Keratinocyte (primary cell): ENCODE measurements around the gene FMNL2.

ENCODE experiments used
- CTCF ChIP-seq, 3 experiments: IDR thresholded peaks in 1 of 3; conservative IDR thresholded peaks in 1 of 3; optimal IDR thresholded peaks in 1 of 3; 2 replicates in 2 of 3; 3 replicates in 1 of 3; pipeline versions ENCODE3 to v1.5.1; 2011; ENCODE audit warnings: low read length in 3 of 3, mild to moderate bottlenecking in 3 of 3, moderate library complexity in 2 of 3, control low read depth in 1 of 3, inconsistent platforms in 1 of 3; ENCODE audit not compliant: insufficient read depth in 2 of 3; ENCODE audit errors: extremely low read depth in 1 of 3
- EZH2 ChIP-seq: IDR thresholded peaks from one replicate; pipeline ENCODE4 v1.6.1; 2012; ENCODE audit warnings: inconsistent platforms, mild to moderate bottlenecking, low read length, moderate library complexity

- no peak for TF ChIP-seq CTCF (optimal IDR thresholded peaks at IDR 0.05 in 1 of 3, IDR thresholded peaks at IDR 0.05 in 1 of 3, conservative IDR thresholded peaks at IDR 0.05 in 1 of 3; ENCODE audit: extremely low read depth in 1 of 3, insufficient read depth in 2 of 3, low read length in 3 of 3)
- no peak for TF ChIP-seq EZH2
These were observed at the start of gene FMNL2 for GRCh38 chr2:152335016-152335725.
